Ishikawa (cell line): ENCODE measurements around the gene MBD3.
A peak's percentile ranks its signal among the peaks of the same experiment; 100 is the strongest.

ENCODE experiments used
- CEBPB ChIP-seq: IDR thresholded peaks from 2 replicates; pipeline ENCODE4 v1.6.1; 2012
- CREB1 ChIP-seq: IDR thresholded peaks from 2 replicates; pipeline ENCODE4 v1.6.1; 2012; ENCODE audit warnings: low read depth
- EGR1 ChIP-seq: IDR thresholded peaks from 2 replicates; pipeline ENCODE4 v1.6.1; 2012
- EP300 ChIP-seq: IDR thresholded peaks from 2 replicates; pipeline ENCODE4 v1.6.1; 2012; ENCODE audit warnings: borderline replicate concordance
- FOXM1 ChIP-seq: IDR thresholded peaks from 2 replicates; pipeline ENCODE4 v1.6.1; 2012; ENCODE audit warnings: low read depth, borderline replicate concordance
- NFIC ChIP-seq: IDR thresholded peaks from 2 replicates; pipeline ENCODE4 v1.6.1; 2012
- RAD21 ChIP-seq: IDR thresholded peaks from 2 replicates; pipeline ENCODE4 v1.6.1; 2012; ENCODE audit warnings: low read depth
- TAF1 ChIP-seq: IDR thresholded peaks from 2 replicates; pipeline ENCODE4 v1.6.1; 2012; ENCODE audit warnings: low read depth, mild to moderate bottlenecking
- TCF12 ChIP-seq: IDR thresholded peaks from 2 replicates; pipeline ENCODE4 v1.6.1; 2012; ENCODE audit warnings: low read depth
- TEAD4 ChIP-seq: IDR thresholded peaks from 2 replicates; pipeline ENCODE4 v1.6.1; 2012
- YY1 ChIP-seq: IDR thresholded peaks from 2 replicates; pipeline ENCODE4 v1.6.1; 2012; ENCODE audit warnings: low read depth
- ZBTB7A ChIP-seq: IDR thresholded peaks from 2 replicates; pipeline ENCODE4 v1.6.1; 2012; ENCODE audit warnings: low read depth
- TF ChIP-seq, protein P1 (sequence below): IDR thresholded peaks from 2 replicates; pipeline ENCODE4 v1.6.1; 2012
- TF ChIP-seq, protein P2 (sequence below): IDR thresholded peaks from 2 replicates; pipeline ENCODE4 v1.6.1; 2012
- TF ChIP-seq, protein P3 (sequence below): IDR thresholded peaks from 2 replicates; pipeline ENCODE4 v1.6.1; 2012; ENCODE audit warnings: low read depth, mild to moderate bottlenecking

MBD3 gene

DNA sequence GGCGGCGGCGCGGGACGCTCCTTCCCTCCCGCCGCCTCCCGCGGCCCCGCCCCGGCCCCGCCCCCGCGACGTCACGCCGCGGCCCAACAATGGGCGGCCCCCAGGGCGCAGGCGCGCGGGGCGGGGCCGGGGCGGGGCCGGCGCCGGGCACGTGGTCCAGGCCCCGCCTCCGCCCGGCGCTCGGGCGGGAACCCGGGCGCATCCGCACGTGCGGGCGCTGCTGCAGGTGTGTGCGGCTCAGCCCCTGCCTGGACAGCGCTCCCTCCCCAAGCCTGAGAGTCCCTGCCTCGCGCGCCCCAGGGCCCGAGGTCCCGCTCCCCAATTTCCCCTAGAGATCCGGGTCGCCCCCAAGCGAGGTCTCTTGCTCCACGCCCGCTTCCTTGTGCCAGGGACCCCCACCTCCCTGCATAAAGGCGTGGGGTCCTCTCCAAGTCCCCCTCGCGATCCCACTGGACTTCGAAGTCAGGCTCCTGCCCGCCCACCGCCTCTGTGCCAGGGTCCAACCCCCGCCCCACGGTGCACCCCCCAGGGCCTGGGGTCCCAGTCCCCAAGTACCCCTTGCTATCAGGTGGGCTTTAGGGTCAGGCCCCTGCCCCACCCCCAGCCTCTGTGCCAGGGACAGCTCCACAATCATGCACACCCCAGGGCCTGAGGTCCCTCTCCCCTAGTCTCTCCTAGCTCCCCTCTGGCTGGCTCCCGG, 24.2 kb downstream of the MBD3 start, which contains the start of gene MEX3D:
Gene MEX3D (minus strand): TSS at position 6 of the 700 bp plus-strand sequence. CDS start 267 bp downstream, outside the sequence.
- no peak for TF ChIP-seq CEBPB
- TF ChIP-seq, protein P1, sequence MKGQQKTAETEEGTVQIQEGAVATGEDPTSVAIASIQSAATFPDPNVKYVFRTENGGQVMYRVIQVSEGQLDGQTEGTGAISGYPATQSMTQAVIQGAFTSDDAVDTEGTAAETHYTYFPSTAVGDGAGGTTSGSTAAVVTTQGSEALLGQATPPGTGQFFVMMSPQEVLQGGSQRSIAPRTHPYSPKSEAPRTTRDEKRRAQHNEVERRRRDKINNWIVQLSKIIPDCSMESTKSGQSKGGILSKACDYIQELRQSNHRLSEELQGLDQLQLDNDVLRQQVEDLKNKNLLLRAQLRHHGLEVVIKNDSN = peak; percentile 84
- no peak for TF ChIP-seq EGR1
- no peak for TF ChIP-seq EP300
- TF ChIP-seq, protein P2, sequence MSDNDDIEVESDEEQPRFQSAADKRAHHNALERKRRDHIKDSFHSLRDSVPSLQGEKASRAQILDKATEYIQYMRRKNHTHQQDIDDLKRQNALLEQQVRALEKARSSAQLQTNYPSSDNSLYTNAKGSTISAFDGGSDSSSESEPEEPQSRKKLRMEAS = peak; percentile 99
- no peak for TF ChIP-seq RAD21
- TF ChIP-seq TCF12 = no peak; the same call in 1 of the 2 replicates
- TF ChIP-seq NFIC = no peak

DNA sequence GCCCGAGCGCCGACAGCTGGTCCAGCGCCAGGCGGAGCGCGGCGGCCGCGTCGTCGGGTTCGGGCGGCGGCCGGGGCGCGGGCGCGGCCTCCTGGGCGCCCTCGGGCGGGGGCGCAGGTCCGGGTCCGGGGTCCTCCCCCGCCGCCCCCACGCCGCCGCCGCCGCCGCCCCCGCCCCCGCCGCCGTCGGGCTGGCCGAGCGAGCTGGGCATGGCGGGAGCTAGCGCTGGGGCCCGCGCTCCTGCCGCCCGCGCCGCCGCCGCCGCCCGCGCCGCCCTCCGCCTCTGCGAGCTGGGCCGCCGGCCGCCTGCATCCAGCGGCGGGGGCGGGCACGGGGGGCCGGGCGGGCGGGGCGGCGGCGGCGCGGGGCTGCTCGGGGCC, 24.8 kb downstream of the MBD3 start:
- TF ChIP-seq TEAD4 = no peak
- no peak for TF ChIP-seq EP300
- TF ChIP-seq, protein P2 = no peak
- no peak for TF ChIP-seq FOXM1
- no peak for TF ChIP-seq TCF12
- no peak for TF ChIP-seq CREB1
- no peak for TF ChIP-seq ZBTB7A
- no peak for TF ChIP-seq CEBPB
- no peak for TF ChIP-seq RAD21
- no peak for TF ChIP-seq EGR1
- TF ChIP-seq, protein P3, sequence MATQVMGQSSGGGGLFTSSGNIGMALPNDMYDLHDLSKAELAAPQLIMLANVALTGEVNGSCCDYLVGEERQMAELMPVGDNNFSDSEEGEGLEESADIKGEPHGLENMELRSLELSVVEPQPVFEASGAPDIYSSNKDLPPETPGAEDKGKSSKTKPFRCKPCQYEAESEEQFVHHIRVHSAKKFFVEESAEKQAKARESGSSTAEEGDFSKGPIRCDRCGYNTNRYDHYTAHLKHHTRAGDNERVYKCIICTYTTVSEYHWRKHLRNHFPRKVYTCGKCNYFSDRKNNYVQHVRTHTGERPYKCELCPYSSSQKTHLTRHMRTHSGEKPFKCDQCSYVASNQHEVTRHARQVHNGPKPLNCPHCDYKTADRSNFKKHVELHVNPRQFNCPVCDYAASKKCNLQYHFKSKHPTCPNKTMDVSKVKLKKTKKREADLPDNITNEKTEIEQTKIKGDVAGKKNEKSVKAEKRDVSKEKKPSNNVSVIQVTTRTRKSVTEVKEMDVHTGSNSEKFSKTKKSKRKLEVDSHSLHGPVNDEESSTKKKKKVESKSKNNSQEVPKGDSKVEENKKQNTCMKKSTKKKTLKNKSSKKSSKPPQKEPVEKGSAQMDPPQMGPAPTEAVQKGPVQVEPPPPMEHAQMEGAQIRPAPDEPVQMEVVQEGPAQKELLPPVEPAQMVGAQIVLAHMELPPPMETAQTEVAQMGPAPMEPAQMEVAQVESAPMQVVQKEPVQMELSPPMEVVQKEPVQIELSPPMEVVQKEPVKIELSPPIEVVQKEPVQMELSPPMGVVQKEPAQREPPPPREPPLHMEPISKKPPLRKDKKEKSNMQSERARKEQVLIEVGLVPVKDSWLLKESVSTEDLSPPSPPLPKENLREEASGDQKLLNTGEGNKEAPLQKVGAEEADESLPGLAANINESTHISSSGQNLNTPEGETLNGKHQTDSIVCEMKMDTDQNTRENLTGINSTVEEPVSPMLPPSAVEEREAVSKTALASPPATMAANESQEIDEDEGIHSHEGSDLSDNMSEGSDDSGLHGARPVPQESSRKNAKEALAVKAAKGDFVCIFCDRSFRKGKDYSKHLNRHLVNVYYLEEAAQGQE = no peak
- no peak for TF ChIP-seq NFIC
- TF ChIP-seq, protein P1 = no peak
- no peak for TF ChIP-seq YY1

DNA sequence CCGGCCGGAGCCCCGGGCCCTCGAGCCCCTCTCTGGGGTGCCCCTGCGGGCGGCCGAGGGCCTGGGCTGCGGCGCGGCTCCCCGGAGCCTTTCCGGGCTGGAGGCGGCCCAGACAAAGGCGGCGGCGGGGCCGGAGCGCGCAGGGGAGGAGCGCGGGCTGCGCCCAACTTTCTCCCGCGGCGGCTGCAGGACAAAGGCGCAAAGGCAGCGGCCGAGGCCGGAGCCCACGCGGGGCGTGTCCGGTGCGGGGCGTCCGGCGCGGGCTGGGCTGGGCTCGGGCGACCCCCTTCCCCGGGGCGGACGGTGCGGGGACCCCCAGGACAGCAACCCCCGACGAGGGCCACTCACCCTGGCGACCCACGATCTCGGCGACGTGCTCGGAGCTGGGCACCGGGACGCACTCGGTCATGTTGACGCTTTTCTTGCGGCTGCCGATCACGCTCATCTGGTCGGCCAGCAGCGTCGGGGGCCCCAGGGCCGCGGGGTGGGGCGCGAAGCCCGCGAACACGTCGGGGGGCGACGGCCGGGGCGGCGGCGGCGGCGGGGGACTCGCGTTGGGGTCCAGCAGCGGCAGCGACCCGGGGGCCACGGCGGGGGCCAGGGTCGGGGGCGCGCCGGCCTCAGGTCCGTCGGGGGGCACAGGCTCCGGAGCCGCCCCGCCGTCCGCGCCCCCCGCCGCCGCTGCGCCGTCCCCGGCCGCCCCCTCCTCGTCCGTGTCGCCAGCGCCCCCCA, 25.4 kb downstream of the MBD3 start:
- TF ChIP-seq, protein P2 = peak; percentile 21; the same call in 1 of the 2 replicates
- no peak for TF ChIP-seq FOXM1

DNA sequence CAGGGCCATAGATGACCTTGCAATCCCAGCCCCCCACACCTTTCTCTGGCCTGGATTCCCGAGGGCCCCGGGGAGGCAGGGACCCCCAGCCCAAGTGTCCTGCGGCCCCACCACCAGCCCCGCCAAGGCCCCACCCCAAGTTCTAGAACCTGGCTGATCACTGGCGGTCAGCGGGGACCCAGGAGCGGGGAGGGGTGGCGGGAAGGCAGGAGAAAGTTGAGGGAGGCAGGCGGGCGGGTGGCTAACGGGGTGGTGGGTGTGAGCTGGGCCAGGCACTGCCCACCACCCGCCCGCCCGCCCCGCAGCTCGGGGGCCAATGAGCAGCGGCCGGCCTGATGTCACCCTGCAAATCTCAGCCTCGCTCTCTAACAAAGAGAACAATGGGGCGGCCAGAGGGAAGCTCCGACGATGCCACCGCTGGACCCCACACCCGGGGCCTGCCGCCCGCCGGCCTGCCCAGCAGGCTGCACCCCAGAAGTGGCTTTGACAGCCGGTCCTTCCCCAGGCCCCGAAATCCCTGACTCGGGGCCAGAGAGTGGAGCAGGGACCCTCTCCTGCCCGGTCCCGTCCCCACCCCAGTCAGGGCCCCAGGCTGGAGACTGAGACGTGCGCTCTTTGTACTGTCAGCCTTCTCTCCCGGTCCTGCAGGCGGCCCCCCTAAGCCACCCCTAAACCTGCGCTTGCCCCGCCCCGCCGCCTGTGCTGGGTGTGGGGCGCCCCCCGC, 26.1 kb downstream of the MBD3 start:
- TF ChIP-seq FOXM1 (no peak), EGR1 (no peak), EP300 (no peak), TAF1 (no peak), TCF12 (0 out of 2 replicates have a peak, but pooled peaks have one; percentile 25), CREB1 (no peak), RAD21 (no peak), CEBPB (no peak), YY1 (no peak), TEAD4 (no peak), NFIC (no peak), ZBTB7A (0 out of 2 replicates have a peak, but pooled peaks have one; percentile 45)
- TF ChIP-seq, protein P3 = no peak
- TF ChIP-seq, protein P1 = no peak
- TF ChIP-seq, protein P2 = peak; percentile 39; the same call in 1 of the 2 replicates
